Measurements from ENCODE around the gene FANCF.

- no peak for TF ChIP-seq CTCF (IDR thresholded peaks at IDR 0.05)
- no peak for TF ChIP-seq ZFX (IDR thresholded peaks at IDR 0.05; ENCODE audit: borderline replicate concordance)
Observed at GRCh38 chr11:22669368-22669767, 43.7 kb upstream of the FANCF start.
